GM23338 (cell line): Measurements from ENCODE around the gene CLDN6. TPM values are rescaled to one million over a fixed set of nuclear protein-coding genes. Genes with fewer than 3 reads are reported as not detected.

Source experiments
- ATAC-seq: fragments of 200-7000 bp; cut with Tn5 transposase; 3 replicates; pipeline ENCODE4 v1.9.1; 2020
- DNase-seq: peaks from one replicate; pipeline ENCODE4 v3.0.0-alpha.2; 2015; ENCODE audit warnings: low spot score
- H2AFZ ChIP-seq: fragments of 200-600 bp; sonication (generic); 2 replicates; pipeline ENCODE4 v1.8.0; 2016; ENCODE audit warnings: antibody characterized with exemption, mild to moderate bottlenecking, moderate library complexity
- H3F3A ChIP-seq: fragments of 200-600 bp; sonication (generic); replicated peaks from 2 replicates; pipeline ENCODE4 v1.8.0; 2017; ENCODE audit warnings: antibody characterized with exemption, mixed run types, low read depth
- H3K27ac ChIP-seq: fragments of 200-600 bp; sonication (generic); 2 replicates; pipeline ENCODE4 v1.6.1; 2016; ENCODE audit warnings: low read depth
- H3K27me3 ChIP-seq: fragments of 200-600 bp; sonication (generic); 2 replicates; pipeline ENCODE4 v1.8.0; 2016; ENCODE audit warnings: mild to moderate bottlenecking, mixed run types, moderate library complexity; ENCODE audit not compliant: insufficient read depth
- H3K36me3 ChIP-seq: fragments of 200-600 bp; sonication (generic); 2 replicates; pipeline ENCODE4 v1.8.0; 2016; ENCODE audit warnings: mild to moderate bottlenecking; ENCODE audit not compliant: insufficient read depth
- H3K4me1 ChIP-seq: fragments of 200-600 bp; sonication (generic); 2 replicates; pipeline ENCODE4 v1.8.0; 2016; ENCODE audit warnings: mild to moderate bottlenecking, moderate library complexity; ENCODE audit not compliant: insufficient read depth
- H3K4me2 ChIP-seq: fragments of 200-600 bp; sonication (generic); 2 replicates; pipeline ENCODE4 v1.7.1; 2017; ENCODE audit warnings: mixed run types
- H3K4me3 ChIP-seq: fragments of 200-600 bp; sonication (generic); 2 replicates; pipeline ENCODE4 v1.6.1; 2016; ENCODE audit warnings: mixed run types
- H3K79me2 ChIP-seq: fragments of 200-600 bp; sonication (generic); replicated peaks from 2 replicates; pipeline ENCODE4 v1.8.0; 2017; ENCODE audit warnings: mild to moderate bottlenecking; ENCODE audit not compliant: insufficient read depth
- H3K9me2 ChIP-seq: fragments of 200-600 bp; sonication (generic); 2 replicates; pipeline ENCODE4 v1.8.0; 2017; ENCODE audit not compliant: insufficient read depth
- H4K20me1 ChIP-seq: fragments of 200-600 bp; sonication (generic); replicated peaks from 2 replicates; pipeline ENCODE4 v1.8.0; 2017; ENCODE audit warnings: mild to moderate bottlenecking; ENCODE audit not compliant: insufficient read depth
- H3K27ac Mint-ChIP-seq: 2 replicates; pipeline ENCODE4 v1.8.0; 2020; ENCODE audit warnings: inconsistent platforms, mild to moderate bottlenecking, moderate library complexity, mixed read lengths
- H3K27me3 Mint-ChIP-seq: 3 replicates; pipeline ENCODE4 v1.8.0; 2022; ENCODE audit warnings: low read depth, mild to moderate bottlenecking, moderate library complexity, mixed read lengths, inconsistent platforms; ENCODE audit not compliant: insufficient read depth, poor library complexity
- H3K36me3 Mint-ChIP-seq: 3 replicates; pipeline ENCODE4 v1.8.0; 2021; ENCODE audit warnings: low read depth, mild to moderate bottlenecking, inconsistent platforms, moderate library complexity, mixed read lengths
- H3K4me1 Mint-ChIP-seq: 3 replicates; pipeline ENCODE4 v1.8.0; 2020; ENCODE audit warnings: mild to moderate bottlenecking, inconsistent platforms, mixed read lengths
- H3K4me3 Mint-ChIP-seq: 3 replicates; pipeline ENCODE4 v1.8.0; 2021; ENCODE audit warnings: moderate library complexity, mild to moderate bottlenecking, inconsistent platforms, mixed read lengths
- H3K9me3 Mint-ChIP-seq: 3 replicates; pipeline ENCODE4 v1.8.0; 2020; ENCODE audit warnings: moderate library complexity, mild to moderate bottlenecking, inconsistent platforms, mixed read lengths
- CREB1 ChIP-seq: fragments of 250-450 bp; sonication (Bioruptor Pico); IDR thresholded peaks from 2 replicates; pipeline ENCODE4 v1.5.0; 2020; ENCODE audit warnings: low read depth, mild to moderate bottlenecking, moderate library complexity
- EZH2phosphoT487 ChIP-seq: fragments of 200-600 bp; sonication (generic); IDR thresholded peaks from one replicate; pipeline ENCODE4 v1.8.1; 2018; ENCODE audit warnings: antibody characterized with exemption; ENCODE audit not compliant: unreplicated experiment
- JUNB ChIP-seq: IDR thresholded peaks from one replicate; pipeline ENCODE4 v1.6.1; 2016; ENCODE audit warnings: antibody characterized with exemption; ENCODE audit not compliant: unreplicated experiment
- POLR2AphosphoS5 ChIP-seq: IDR thresholded peaks from 2 replicates; pipeline ENCODE4 v1.6.1; 2016; ENCODE audit warnings: antibody characterized with exemption, low read depth
- REST ChIP-seq: IDR thresholded peaks from one replicate; pipeline ENCODE4 v1.6.1; 2018; ENCODE audit warnings: antibody characterized with exemption; ENCODE audit not compliant: unreplicated experiment
- STAT1 ChIP-seq: IDR thresholded peaks from one replicate; pipeline ENCODE4 v1.6.1; 2016; ENCODE audit warnings: antibody characterized with exemption; ENCODE audit not compliant: unreplicated experiment
- ZNF462 ChIP-seq: fragments of 250-450 bp; sonication (Bioruptor Pico); IDR thresholded peaks from 2 replicates; pipeline ENCODE4 v1.5.0; 2020; ENCODE audit warnings: mild to moderate bottlenecking, moderate library complexity
- polyA plus RNA-seq: library from polyadenylated mRNA; unstranded; fragments of >200 nt; fragmentation: Nextera tagmentation; extraction: Ambion mirVana; gene quantifications from 2 replicates; pipeline ENCODE4 v1.2.1, GENCODE V29; 2016
- total RNA-seq: library from RNA; depleted of rRNA; stranded (reverse); fragments of >200 nt; shearing (Covaris generic); gene quantifications from 2 replicates; pipeline ENCODE4 v1.2.3, GENCODE V29; 2014
- TF ChIP-seq, protein P1 (sequence below), 2 experiments: fragments of 200-600 bp in 1 of 2; sonication (generic) in 1 of 2; conservative IDR thresholded peaks; 2 replicates each; pipeline versions ENCODE4 v1.5.1 to v1.6.1; 2016 to 2017; ENCODE audit warnings: antibody characterized with exemption in 2 of 2, low read depth in 2 of 2, mild to moderate bottlenecking in 2 of 2, moderate library complexity in 1 of 2

The CLDN6 gene
- total and polyA plus RNA-seq, 2 experiments from 2014 or later, result 537 to 1,028 TPM

DNA sequence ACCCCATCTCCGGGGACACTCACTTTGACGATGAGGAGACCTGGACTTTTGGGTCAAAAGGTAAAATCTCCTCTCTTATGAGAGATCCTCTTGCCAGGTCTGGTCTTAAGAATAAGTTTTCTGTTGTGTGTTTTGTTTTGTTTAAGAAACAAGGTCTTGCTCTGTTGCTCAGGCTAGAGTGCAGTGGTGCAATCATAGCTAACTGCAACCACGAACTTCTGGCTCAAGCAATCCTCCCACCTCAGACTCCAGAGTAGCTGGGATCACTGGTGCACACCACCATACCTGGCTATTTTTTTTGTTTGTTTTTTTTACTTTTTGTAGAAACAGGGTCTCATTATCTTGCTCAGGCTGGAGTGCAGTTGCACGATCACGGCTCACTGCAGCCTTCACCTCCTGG is 32.5 kb upstream of the CLDN6 start (continued):
- TF ChIP-seq, protein P1, sequence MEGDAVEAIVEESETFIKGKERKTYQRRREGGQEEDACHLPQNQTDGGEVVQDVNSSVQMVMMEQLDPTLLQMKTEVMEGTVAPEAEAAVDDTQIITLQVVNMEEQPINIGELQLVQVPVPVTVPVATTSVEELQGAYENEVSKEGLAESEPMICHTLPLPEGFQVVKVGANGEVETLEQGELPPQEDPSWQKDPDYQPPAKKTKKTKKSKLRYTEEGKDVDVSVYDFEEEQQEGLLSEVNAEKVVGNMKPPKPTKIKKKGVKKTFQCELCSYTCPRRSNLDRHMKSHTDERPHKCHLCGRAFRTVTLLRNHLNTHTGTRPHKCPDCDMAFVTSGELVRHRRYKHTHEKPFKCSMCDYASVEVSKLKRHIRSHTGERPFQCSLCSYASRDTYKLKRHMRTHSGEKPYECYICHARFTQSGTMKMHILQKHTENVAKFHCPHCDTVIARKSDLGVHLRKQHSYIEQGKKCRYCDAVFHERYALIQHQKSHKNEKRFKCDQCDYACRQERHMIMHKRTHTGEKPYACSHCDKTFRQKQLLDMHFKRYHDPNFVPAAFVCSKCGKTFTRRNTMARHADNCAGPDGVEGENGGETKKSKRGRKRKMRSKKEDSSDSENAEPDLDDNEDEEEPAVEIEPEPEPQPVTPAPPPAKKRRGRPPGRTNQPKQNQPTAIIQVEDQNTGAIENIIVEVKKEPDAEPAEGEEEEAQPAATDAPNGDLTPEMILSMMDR (conservative IDR thresholded peaks at IDR 0.05; ENCODE audit: low read depth in 2 of 2), result no peak
- no peak for TF ChIP-seq REST
- no peak for TF ChIP-seq STAT1
- TF ChIP-seq JUNB, result no peak
- TF ChIP-seq CREB1 (CRISPR knock-in tag), result no peak
- TF ChIP-seq EZH2phosphoT487, result no peak

- H3K4me1 Mint-ChIP-seq, result peaks cover 12% of the 10 kb centered on the region
- no peak overlapping the region for H3K4me3 Mint-ChIP-seq
- no peak overlapping the region for H3K27ac Mint-ChIP-seq
- Histone ChIP-seq H3K27ac (no peak overlapping the region), H3K27me3 (peaks cover 27% of the 10 kb centered on the region), H3K36me3 (no peaks in the 10 kb centered on the region), H2AFZ (no peak overlapping the region), H3K79me2 (no peaks in the 10 kb centered on the region; the same call in 1 of the 2 replicates), H3K9me2 (no peaks in the 10 kb centered on the region), H3K4me3 (no peak overlapping the region), H3F3A (peaks cover 14% of the 10 kb centered on the region), H3K4me1 (peaks cover 9% of the 10 kb centered on the region; the same call in 1 of the 2 replicates), H3K4me2 (no peak overlapping the region), H4K20me1 (peaks cover 7% of the 10 kb centered on the region)
- TF ChIP-seq CREB1 (CRISPR knock-in tag), result no peak
- no peak for TF ChIP-seq EZH2phosphoT487
- no peak for TF ChIP-seq ZNF462 (CRISPR knock-in tag)
- peak; percentile 11; the same call in 1 of the 2 replicates for TF ChIP-seq POLR2AphosphoS5
- H3K27me3 Mint-ChIP-seq, result peaks cover 28% of the 10 kb centered on the region
- peaks cover 43% of the 10 kb centered on the region for H3K36me3 Mint-ChIP-seq
- DNase-seq (no peak), ATAC-seq (no peak)
- peaks cover 8% of the 10 kb centered on the region for H3K9me3 Mint-ChIP-seq
Observed at GRCh38 chr16:3049921-3050481, 32.0 kb upstream of the CLDN6 start.
